ENCODE data around the gene AP2B1. TPM values are rescaled to one million over a fixed set of nuclear protein-coding genes. Genes with fewer than 3 reads are reported as not detected.

AP2B1 gene
- total and polyA plus RNA-seq, 4 donors = 8.7 to 55.6 (median 22.3) TPM

- no peak for DNase-seq (ENCODE audit: low spot score)
- no peak overlapping the region for H3K4me3 ChIP-seq (ENCODE audit: low read depth in 1 of 3, low read length in 3 of 3)
- no peaks in the 10 kb centered on the region for H3K9me3 ChIP-seq (ENCODE audit: control insufficient read depth in 4 of 4, low read length in 3 of 4)
- H3K9ac ChIP-seq (ENCODE audit: low read depth in 1 of 2, low read length in 2 of 2) = no peak overlapping the region
- peaks cover 2 to 13% (median 5%) of the 10 kb centered on the region in 4 donors for H3K4me1 ChIP-seq (ENCODE audit: control insufficient read depth in 4 of 4, insufficient read depth in 4 of 4, low read length in 3 of 4)
- 79% methylated on average over 8 of the region's 8 CpGs for WGBS
- no peak overlapping the region for H3K27ac ChIP-seq (ENCODE audit: low read depth in 1 of 2, low read length in 2 of 2)
- peaks cover 0 to 5% (median 3%) of the 10 kb centered on the region in 4 donors for H3K27me3 ChIP-seq (ENCODE audit: control insufficient read depth in 4 of 4, insufficient read depth in 4 of 4, low read length in 3 of 4)
- TF ChIP-seq TAF1 (conservative IDR thresholded peaks at IDR 0.05) (no peak), YY1 (IDR thresholded peaks at IDR 0.05) (no peak), ATF3 (IDR thresholded peaks at IDR 0.05) (no peak), HNF4G (IDR thresholded peaks at IDR 0.05) (no peak), FOXA1 (IDR thresholded peaks at IDR 0.05) (no peak), SP1 (IDR thresholded peaks at IDR 0.05) (no peak), RXRA (IDR thresholded peaks at IDR 0.05) (no peak), JUND (IDR thresholded peaks at IDR 0.05) (no peak), HNF4A (conservative IDR thresholded peaks at IDR 0.05) (no peak), NR2F2 (IDR thresholded peaks at IDR 0.05) (no peak), FOXA2 (IDR thresholded peaks at IDR 0.05) (no peak), RAD21 (IDR thresholded peaks at IDR 0.05) (no peak)
- no peaks in the 10 kb centered on the region for H3K36me3 ChIP-seq (ENCODE audit: control insufficient read depth in 4 of 4, insufficient read depth in 3 of 4, low read depth in 1 of 4, low read length in 3 of 4)
These were observed 157.7 kb downstream of the AP2B1 start for GRCh38 chr17:35744830-35745229.

GRCh38 chr17:35745246-35745645 lies 158.1 kb downstream of the AP2B1 start:
- H3K4me1 ChIP-seq (ENCODE audit: control insufficient read depth in 4 of 4, insufficient read depth in 4 of 4, low read length in 3 of 4) = peaks cover 2 to 13% (median 5%) of the 10 kb centered on the region in 4 donors
- DNase-seq (ENCODE audit: low spot score) = no peak
- whole genome bisulfite sequencing = 90% methylated on average over 7 of the region's 7 CpGs
- H3K36me3 ChIP-seq (ENCODE audit: control insufficient read depth in 4 of 4, insufficient read depth in 3 of 4, low read depth in 1 of 4, low read length in 3 of 4) = no peaks in the 10 kb centered on the region
- TF ChIP-seq REST (IDR thresholded peaks at IDR 0.05) (no peak), NR2F2 (IDR thresholded peaks at IDR 0.05) (no peak), FOXA1 (IDR thresholded peaks at IDR 0.05) (no peak), FOXA2 (IDR thresholded peaks at IDR 0.05) (no peak), JUND (IDR thresholded peaks at IDR 0.05) (no peak), TAF1 (conservative IDR thresholded peaks at IDR 0.05) (no peak), SP1 (IDR thresholded peaks at IDR 0.05) (no peak), CTCF (IDR thresholded peaks at IDR 0.05; ENCODE audit: low read depth, low read length, missing input control) (no peak), HNF4G (IDR thresholded peaks at IDR 0.05) (no peak), HNF4A (conservative IDR thresholded peaks at IDR 0.05) (no peak), RXRA (IDR thresholded peaks at IDR 0.05) (no peak), YY1 (IDR thresholded peaks at IDR 0.05) (no peak), GABPA (IDR thresholded peaks at IDR 0.05 in 1 of 2, conservative IDR thresholded peaks at IDR 0.05 in 1 of 2) (no peak), EGR1 (IDR thresholded peaks at IDR 0.05; ENCODE audit: low read depth in 2 of 2) (no peak), ZBTB33 (IDR thresholded peaks at IDR 0.05) (no peak), RAD21 (IDR thresholded peaks at IDR 0.05) (no peak), ATF3 (IDR thresholded peaks at IDR 0.05) (no peak), MAX (IDR thresholded peaks at IDR 0.05) (no peak)
- peaks cover 0 to 5% (median 3%) of the 10 kb centered on the region in 4 donors for H3K27me3 ChIP-seq (ENCODE audit: control insufficient read depth in 4 of 4, insufficient read depth in 4 of 4, low read length in 3 of 4)
- no peak overlapping the region for H3K9ac ChIP-seq (ENCODE audit: low read depth in 1 of 2, low read length in 2 of 2)
- no peak overlapping the region for H3K27ac ChIP-seq (ENCODE audit: low read depth in 1 of 2, low read length in 2 of 2)
- H3K9me3 ChIP-seq (ENCODE audit: control insufficient read depth in 4 of 4, low read length in 3 of 4) = no peaks in the 10 kb centered on the region
- no peak overlapping the region for H3K4me3 ChIP-seq (ENCODE audit: low read depth in 1 of 3, low read length in 3 of 3)

Data from liver (tissue), 9 donors.